ENCODE measurements around the gene GCK.
"Not testable (repeated sequence)": the region's sequence is repeated elsewhere in the genome, so short reads cannot be mapped to it uniquely, and the experiment has no call there.

GCK gene

DNA sequence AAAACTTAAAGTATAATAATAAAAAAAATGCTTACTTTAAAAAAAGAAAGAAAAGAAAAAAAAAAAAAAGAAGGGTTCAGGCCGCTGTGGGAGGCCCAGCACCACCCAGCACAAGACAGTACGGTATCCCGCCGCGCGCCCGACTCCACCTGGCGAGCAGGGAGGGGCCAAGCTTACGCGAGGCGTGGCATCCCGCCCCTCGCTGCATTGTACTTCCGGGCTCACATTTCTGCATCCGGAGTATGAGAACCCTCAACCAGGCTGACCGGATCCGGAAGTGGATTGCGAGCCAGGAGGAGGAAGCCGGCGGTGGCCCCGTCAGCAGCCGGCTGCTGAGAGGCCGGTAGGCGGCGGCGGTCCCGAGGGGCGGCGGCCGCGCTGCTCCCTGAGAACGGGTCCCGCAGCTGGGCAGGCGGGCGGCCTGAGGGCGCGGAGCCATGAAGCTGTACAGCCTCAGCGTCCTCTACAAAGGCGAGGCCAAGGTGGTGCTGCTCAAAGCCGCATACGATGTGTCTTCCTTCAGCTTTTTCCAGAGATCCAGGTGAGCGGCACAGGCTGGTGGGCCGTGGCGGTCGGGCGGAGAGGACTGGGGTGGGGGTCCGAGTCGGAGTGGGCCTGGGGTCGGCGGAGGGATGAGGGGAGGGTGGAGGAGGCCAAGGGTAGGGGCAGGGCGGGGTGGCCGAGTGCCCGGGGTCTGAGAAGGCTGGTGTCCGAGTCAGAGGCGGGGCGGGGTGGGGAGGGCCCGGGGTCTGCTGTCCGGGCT lies 11.6 kb upstream of the GCK start, which contains the start of gene YKT6:
Gene YKT6, plus strand, starts transcription at position 280 of the 763 bp plus-strand sequence. Its CDS starts 158 bp downstream, at position 438.
- peak; percentile 95 to 96 for DNase-seq

DNA sequence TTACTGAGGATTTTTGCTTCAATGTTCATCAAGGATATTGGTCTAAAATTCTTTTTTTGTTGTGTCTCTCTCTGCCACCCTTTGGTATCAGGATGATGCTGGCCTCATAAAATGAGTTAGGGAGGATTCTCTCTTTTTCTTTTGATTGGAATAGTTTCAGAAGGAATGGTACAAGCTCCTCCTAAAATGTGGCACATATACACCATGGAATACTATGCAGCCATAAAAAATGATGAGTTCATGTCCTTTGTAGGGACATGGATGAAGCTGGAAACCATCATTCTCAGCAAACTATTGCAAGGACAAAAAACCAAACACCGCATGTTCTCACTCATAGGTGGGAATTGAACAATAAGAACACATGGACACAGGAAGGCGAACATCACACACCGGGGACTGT lies 10.9 kb upstream of the GCK start:
- DNase-seq, result not testable (repeated sequence)

DNA sequence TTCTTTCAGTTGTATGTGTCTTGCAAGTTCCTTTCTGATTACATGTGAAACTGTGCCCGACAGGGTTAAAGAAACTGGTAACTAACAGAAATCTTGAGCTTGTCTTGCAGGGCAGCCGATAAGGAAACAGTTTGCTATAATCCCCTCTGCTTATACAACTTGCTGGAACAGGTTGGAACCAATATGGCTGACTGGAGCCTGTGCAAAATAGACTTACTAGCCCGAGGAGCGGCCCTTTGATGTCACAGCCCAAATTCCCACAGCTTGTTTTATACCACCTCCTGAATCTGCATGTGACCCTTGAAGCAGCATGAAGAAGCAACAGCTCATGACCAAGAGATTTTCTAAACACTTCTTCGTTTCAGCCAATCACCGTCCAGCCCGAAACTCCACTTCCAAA lies 8.2 kb upstream of the GCK start:
- DNase-seq, result no peak

- DNase-seq, result peak; percentile 27 to 43
These were observed 7.2 kb upstream of the GCK start for GRCh38 chr7:44196450-44196872.

DNA sequence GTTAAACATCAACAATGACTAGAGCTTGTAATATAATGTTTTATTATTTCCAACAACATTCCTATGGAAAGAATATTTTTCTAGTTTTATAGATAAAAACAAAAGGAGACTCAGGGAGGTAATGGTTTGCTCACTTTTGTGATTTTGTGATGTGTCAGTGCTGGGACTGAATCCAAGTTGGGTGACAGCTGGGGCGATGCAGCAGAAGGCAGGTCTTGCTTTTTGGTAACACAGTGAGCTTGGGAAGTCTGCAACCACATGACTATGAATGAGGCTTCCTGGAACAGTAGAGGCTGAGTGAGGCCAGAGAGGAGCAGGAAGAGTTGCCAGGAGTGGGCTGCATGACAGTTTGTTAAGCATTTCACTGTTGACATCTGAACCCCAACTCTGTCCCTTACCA lies 6.7 kb upstream of the GCK start:
- DNase-seq, result no peak

- no peak for DNase-seq
These were observed 5.4 kb upstream of the GCK start for GRCh38 chr7:44194562-44195145.

DNA sequence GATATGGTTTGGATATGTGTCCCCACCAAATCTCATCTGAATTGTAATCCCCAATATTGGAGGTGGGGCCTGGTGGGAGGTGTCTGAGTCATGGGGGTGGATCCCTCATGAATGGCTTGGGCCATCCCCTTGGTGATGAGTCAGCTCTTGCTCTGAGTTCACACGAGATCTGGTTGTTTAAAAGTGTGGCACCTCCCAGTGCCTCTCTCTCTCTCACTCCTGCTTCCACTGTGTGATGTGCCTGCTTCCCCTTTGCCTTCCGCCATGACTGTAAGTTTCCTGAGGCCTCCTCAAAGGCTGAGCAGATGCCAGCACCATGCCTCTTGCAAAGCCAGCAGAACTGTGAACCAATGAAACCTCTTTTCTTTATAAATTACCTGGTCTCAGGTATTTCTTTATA lies 4.8 kb upstream of the GCK start:
- DNase-seq, result peak; percentile 40 to 54

DNA sequence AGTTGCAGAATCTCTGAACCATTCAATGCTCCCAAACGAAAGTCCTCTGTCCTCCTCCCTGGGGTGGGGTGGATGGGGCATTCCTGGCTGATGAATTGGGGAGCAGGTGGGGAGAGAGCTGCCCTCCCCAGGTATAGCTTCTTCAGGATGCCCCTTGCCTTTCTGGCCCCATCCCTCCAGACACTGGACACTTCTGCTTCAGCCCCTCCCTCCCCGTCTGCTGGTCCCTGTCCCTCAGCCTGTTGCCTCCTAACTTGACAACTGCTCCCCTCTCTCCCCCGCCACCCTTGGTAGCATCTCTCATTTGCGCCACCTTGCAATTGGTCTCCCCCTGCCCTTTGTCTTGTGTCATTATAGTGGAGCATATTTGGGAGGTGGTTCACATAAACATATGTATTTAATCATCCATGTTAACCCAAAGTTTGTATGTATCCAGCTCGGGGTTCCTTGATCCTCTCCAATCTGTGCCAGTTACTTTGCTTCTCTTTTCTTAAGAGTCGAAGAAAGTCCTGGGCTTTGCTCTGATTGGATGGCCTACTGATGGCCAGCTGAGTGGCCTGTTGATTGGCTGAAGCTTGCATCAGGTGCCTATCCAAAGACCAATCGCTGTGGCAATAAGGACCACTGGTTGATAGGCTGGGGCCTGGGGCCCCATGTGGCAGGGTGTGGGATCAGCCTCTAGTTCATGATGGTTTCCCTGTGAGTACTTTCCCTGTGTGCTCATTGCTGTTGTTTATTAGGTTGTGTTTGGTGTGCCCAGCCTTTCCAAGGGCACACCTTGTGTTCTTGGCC lies 4.0 kb upstream of the GCK start:
- DNase-seq, result no peak

GRCh38 chr7:44191171-44191570 lies 1.9 kb upstream of the GCK start:
- DNase-seq, result no peak

GRCh38 chr7:44189993-44190872 lies 994 bp upstream of the GCK start:
- no peak for DNase-seq

DNA sequence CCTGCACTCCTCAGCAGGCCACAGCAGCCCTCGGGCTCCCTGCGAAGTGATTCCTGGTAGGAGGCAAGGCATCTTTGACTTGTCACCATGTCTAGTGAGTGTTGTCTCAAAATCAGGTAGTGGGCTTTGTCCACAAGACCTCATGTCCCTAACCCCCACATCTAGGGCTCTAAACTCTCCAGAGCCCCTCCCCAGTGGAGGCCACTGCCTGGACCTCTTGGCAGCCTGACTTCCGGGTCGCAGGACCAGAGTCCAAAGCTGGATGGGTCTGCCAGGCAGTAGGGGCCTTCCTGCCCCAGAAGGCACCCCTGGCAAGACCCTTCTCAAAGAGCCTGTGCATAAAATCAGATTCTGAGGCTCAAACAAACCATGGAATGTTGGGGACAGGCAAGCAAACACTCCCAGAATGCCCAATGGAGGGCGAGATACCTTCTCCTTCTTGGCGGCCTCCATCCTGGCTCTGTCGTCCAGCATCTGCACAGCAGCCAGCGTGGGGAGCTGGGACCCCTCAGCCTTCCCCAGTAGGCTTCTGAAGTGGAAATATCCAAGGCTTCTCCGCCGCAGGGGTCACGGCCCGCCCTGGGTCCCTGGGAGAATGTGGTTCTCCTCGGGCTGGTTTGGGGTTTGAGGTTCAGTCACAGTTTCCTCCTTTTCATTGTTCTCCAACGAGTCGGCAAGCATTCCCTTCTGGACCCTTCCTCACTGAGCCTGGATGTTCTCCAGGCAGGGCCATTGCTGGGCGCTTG lies 586 bp downstream of the GCK start:
- no peak for DNase-seq

- DNase-seq, result no peak
These were observed 1.4 kb downstream of the GCK start for GRCh38 chr7:44187636-44188416.

- DNase-seq, result no peak
These were observed 2.5 kb downstream of the GCK start for GRCh38 chr7:44186736-44187135.

DNA sequence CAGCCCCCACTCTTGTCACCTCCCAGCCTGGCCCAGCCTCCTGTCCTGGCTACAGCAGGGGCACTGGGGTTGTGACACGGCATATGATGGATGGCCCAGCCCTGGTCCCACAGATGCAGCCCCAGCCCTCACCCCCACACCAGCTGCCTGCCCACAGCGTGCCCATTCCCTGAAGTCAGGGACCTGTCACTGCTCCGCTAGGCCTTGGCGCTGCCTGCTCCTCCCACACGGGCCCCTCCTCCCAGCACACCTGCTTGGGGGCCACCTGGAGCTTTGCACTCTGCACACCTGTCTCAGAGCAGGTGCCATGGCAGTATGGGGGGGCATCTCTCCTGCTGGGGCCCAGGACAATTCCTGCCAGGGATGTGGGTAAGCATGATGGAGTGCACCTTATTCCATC lies 3.5 kb downstream of the GCK start:
- DNase-seq, result no peak

- DNase-seq, result no peak
These were observed 4.3 kb downstream of the GCK start for GRCh38 chr7:44184873-44185446.

DNA sequence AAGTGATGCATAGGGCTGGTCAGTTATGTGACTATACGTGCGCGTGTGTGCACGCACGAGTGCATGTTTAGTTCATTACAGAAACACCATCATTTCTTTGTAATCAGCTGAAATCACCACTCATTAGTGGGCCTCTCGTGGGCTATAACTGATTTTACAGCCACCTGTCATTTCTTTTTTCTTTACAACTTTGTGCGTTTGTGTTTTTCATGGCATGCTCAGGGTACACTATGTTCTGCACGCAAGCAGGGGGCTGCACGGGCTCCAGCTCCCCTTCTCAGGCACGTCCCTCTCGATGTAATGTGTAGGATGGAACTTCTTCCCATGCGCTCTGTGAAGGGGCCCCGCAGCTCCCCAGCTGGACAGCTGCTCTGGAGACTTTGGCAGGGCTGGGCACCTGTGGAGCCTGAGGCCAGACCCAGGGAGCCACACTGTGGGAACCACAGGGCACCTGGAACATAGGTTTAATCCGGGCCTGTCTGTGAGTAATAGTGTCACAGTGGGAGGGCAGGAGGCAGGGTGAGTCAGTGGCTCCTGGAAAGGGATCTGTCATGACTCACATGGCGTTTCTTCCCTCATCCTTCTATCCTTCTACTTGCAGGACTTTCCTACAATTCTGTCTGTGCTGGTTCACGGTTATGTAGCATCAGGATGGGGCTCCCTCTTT lies 4.9 kb downstream of the GCK start:
- no peak for DNase-seq

- no peak for DNase-seq
These were observed 5.9 kb downstream of the GCK start for GRCh38 chr7:44183386-44183785.

- no peak for DNase-seq
These were observed 6.4 kb downstream of the GCK start for GRCh38 chr7:44182827-44183226.

DNA sequence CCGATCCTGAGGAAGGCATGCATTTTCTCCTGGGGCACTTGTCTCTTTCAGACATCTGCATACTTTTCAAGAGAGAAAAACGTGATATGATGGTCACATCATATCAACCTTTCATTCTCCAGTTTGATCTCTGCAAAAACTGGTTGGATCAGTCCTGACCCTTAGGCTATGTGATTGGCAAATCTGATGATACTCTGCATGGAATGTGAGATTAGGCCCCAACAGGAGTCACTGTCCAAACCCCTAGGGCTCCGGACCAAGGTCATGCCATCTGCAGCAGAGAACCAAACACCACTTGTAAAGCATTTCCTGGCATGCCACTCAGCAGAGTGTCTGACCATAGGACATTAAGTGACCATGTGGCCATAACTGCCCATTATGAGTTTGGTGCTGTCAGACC lies 8.6 kb downstream of the GCK start:
- DNase-seq, result no peak

- DNase-seq, result no peak
These were observed 11.6 kb downstream of the GCK start for GRCh38 chr7:44177570-44178131.

Measured in activated CD4-positive, alpha-beta T cell treated with anti-CD3 and anti-CD28 coated beads, Interleukin-2, amount 50 U/mL, for 48 hours (primary cell).